Spleen (tissue), 11 donors: ENCODE results near the gene RPRD1A. TPM values are rescaled to one million over a fixed set of nuclear protein-coding genes. Genes with fewer than 3 reads are reported as not detected.
A peak's percentile ranks its signal among the peaks of the same experiment; 100 is the strongest.

Experiments
- DNase-seq: peaks from one replicate; pipeline ENCODE4 v3.0.0-alpha.2; 2020
- H3K27ac ChIP-seq, 8 donors: fragments of 200-600 bp; sonication (generic) in 7 of 8; 1 replicate in 4 of 8; 2 replicates in 4 of 8; pipeline versions ENCODE4 v1.5.0 to v1.8.0; 2016 to 2021; ENCODE audit warnings: inconsistent platforms in 4 of 8, mild to moderate bottlenecking in 4 of 8, moderate library complexity in 1 of 8
- H3K27me3 ChIP-seq, 7 donors: fragments of 200-600 bp; sonication (generic) in 6 of 7; replicated peaks in 1 of 7; 1 replicate in 4 of 7; 2 replicates in 3 of 7; pipeline versions ENCODE4 v1.5.0 to v1.8.0; 2016 to 2021; ENCODE audit warnings: inconsistent platforms in 3 of 7, mild to moderate bottlenecking in 1 of 7
- H3K36me3 ChIP-seq, 6 donors: fragments of 200-600 bp; sonication (generic) in 5 of 6; 1 replicate in 4 of 6; 2 replicates in 2 of 6; pipeline versions ENCODE4 v1.5.0 to v1.8.0; 2016 to 2021; ENCODE audit warnings: inconsistent platforms in 2 of 6
- H3K4me1 ChIP-seq, 6 donors: fragments of 200-600 bp; sonication (generic) in 5 of 6; 1 replicate in 3 of 6; 2 replicates in 3 of 6; pipeline versions ENCODE4 v1.5.0 to v1.8.0; 2016 to 2021; ENCODE audit warnings: inconsistent platforms in 3 of 6
- H3K4me3 ChIP-seq, 8 donors: fragments of 200-600 bp; sonication (generic) in 7 of 8; 1 replicate in 4 of 8; 2 replicates in 4 of 8; pipeline versions ENCODE4 v1.5.0 to v1.8.0; 2016 to 2021; ENCODE audit warnings: inconsistent platforms in 4 of 8, mild to moderate bottlenecking in 4 of 8, moderate library complexity in 2 of 8
- H3K9me3 ChIP-seq, 8 donors: fragments of 200-600 bp; sonication (generic) in 7 of 8; 1 replicate in 4 of 8; 2 replicates in 4 of 8; pipeline versions ENCODE4 v1.5.0 to v1.8.0; 2016 to 2021; ENCODE audit warnings: inconsistent platforms in 4 of 8
- POLR2A ChIP-seq, 3 donors: fragments of 450-650 bp; IDR thresholded peaks; one replicate each; pipeline ENCODE4 v1.5.1; 2017; ENCODE audit warnings: antibody characterized with exemption in 3 of 3, mild to moderate bottlenecking in 1 of 3
- POLR2AphosphoS5 ChIP-seq, 3 donors: sonication (generic); formaldehyde crosslinking; IDR thresholded peaks; one replicate each; pipeline ENCODE4 v1.5.1; 2017; ENCODE audit warnings: antibody characterized with exemption in 3 of 3
- WGBS, 5 donors: extraction: QIAGEN DNeasy Blood & Tissue Kit in 3 of 5; methylation state at CpG; one replicate each; pipeline versions ENCODE4 v1.1.5 to v1.1.7; 2013 to 2018; 5-methylcytosine and 5-hydroxymethylcytosine counted together
- intact Hi-C: fragments of 100-400 bp; cut with DNase I; formaldehyde crosslinking; loops from one replicate; pipeline ENCODE4 v1.15.0; 2023; ENCODE audit warnings: low total_unique reads
- polyA plus RNA-seq, 3 donors: library from polyadenylated mRNA; stranded (reverse); fragments of 200-250 nt; gene quantifications; one replicate each; pipeline ENCODE4 v1.2.1, GENCODE V29; 2013
- total RNA-seq, 7 donors: library from RNA; depleted of rRNA in 3 of 7; stranded (reverse); fragments of >200 nt in 3 of 7; fragmentation: NEBNext Ultra II Directional in 4 of 7; extraction: Animal tissue kit (Norgen Biotek cat#: 25700) in 4 of 7; gene quantifications; one replicate each; pipeline versions ENCODE4 v1.1.0 to v1.2.1, GENCODE V29; 2016 to 2021
- TF ChIP-seq, protein P1 (sequence below), 11 experiments: fragments of 200-600 bp in 7 of 11; fragments of 450-650 bp in 4 of 11; sonication (generic) in 4 of 11; IDR thresholded peaks in 8 of 11; conservative IDR thresholded peaks in 3 of 11; 1 replicate in 7 of 11; 2 replicates in 4 of 11; pipeline versions ENCODE4 v1.4.0 to v1.8.0; 2016 to 2021; ENCODE audit warnings: antibody characterized with exemption in 11 of 11, inconsistent platforms in 4 of 11, mild to moderate bottlenecking in 1 of 11
- donor health status: healthy with polysubstance abuse.
- donor health status: DM: no; HTN: no; CAD: no; lungs with moderate emphysema.
- donor health status: DM: no; HTN: no; CAD: no.
- donor health status: Bipolar disorder and iron deficiency.
- donor health status: healthy.
- donor health status: DM: no; HTN: no; CAD: no.
- donor health status: DM: yes; HTN: yes; CAD: no.

Gene RPRD1A
- total and polyA plus RNA-seq, 10 donors: 15.8 to 69.3 (median 47.1) TPM

DNA sequence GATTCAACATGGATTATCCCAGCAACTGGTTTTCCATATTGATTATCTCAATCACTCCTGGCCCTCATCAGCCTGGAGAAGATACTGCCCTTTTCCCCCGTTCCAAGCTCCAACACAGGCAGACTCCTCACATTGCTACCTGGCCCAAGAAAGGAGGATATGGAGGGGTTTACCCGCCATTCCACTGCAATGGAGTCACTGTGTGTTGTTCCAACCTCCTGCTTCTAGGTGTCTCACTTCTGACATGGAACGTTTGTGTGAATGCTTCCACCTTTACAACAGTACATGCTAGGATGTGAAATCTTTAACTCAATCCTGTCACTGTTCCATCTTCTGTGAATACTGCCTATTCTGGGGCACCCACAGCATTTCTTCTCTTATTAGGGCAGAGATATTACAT, 58.1 kb downstream of the RPRD1A start:
- WGBS, 5 donors: 87 to 91% (median 90%) methylated on average over 3 of the region's 3 CpGs
- DNase-seq: no peak

DNA sequence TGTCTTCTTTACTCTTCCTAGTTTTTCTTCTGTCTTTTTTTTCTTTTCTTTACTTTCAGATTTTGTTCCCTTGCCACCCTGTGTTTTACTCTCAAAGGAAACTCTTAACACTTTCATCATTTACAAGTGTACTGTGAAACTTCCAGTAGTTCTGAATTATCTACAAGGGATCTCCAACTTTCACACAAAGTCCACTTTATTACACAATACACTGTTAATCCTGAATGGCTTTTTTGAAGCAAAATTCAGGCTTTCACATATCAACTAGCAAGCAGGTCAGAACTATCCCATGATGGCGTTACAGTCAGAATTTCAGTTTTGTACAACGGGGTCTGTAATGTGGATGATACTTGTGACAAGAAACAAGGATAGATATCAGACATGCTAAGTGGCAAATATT, 60.4 kb downstream of the RPRD1A start:
- Histone ChIP-seq H3K27me3 (no peaks in the 10 kb centered on the region), H3K9me3 (no peaks in the 10 kb centered on the region), H3K4me1 (no peaks in the 10 kb centered on the region), H3K36me3 (no peaks in the 10 kb centered on the region), H3K4me3 (no peak overlapping the region), H3K27ac (no peak overlapping the region)
- intact Hi-C loops: no loop called here
- TF ChIP-seq, protein P1, sequence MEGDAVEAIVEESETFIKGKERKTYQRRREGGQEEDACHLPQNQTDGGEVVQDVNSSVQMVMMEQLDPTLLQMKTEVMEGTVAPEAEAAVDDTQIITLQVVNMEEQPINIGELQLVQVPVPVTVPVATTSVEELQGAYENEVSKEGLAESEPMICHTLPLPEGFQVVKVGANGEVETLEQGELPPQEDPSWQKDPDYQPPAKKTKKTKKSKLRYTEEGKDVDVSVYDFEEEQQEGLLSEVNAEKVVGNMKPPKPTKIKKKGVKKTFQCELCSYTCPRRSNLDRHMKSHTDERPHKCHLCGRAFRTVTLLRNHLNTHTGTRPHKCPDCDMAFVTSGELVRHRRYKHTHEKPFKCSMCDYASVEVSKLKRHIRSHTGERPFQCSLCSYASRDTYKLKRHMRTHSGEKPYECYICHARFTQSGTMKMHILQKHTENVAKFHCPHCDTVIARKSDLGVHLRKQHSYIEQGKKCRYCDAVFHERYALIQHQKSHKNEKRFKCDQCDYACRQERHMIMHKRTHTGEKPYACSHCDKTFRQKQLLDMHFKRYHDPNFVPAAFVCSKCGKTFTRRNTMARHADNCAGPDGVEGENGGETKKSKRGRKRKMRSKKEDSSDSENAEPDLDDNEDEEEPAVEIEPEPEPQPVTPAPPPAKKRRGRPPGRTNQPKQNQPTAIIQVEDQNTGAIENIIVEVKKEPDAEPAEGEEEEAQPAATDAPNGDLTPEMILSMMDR (IDR thresholded peaks at IDR 0.05 in 8 of 11, conservative IDR thresholded peaks at IDR 0.05 in 3 of 11): no peak
- TF ChIP-seq POLR2A (IDR thresholded peaks at IDR 0.05) (no peak), POLR2AphosphoS5 (IDR thresholded peaks at IDR 0.05) (no peak)
- 93 to 100% (median 96%) methylated on average over 2 of the region's 2 CpGs for WGBS, 5 donors
- DNase-seq: no peak

More for the DNA sequence above, 58.1 kb downstream of the RPRD1A start:
- Histone ChIP-seq H3K4me3 (no peak overlapping the region), H3K36me3 (no peaks in the 10 kb centered on the region), H3K4me1 (no peaks in the 10 kb centered on the region), H3K9me3 (no peaks in the 10 kb centered on the region), H3K27me3 (no peaks in the 10 kb centered on the region), H3K27ac (no peak overlapping the region)
- intact Hi-C loops: no loop called here
- TF ChIP-seq POLR2AphosphoS5 (IDR thresholded peaks at IDR 0.05) (no peak), POLR2A (IDR thresholded peaks at IDR 0.05) (no peak)
- TF ChIP-seq, protein P1 (IDR thresholded peaks at IDR 0.05 in 8 of 11, conservative IDR thresholded peaks at IDR 0.05 in 3 of 11): no peak

DNA sequence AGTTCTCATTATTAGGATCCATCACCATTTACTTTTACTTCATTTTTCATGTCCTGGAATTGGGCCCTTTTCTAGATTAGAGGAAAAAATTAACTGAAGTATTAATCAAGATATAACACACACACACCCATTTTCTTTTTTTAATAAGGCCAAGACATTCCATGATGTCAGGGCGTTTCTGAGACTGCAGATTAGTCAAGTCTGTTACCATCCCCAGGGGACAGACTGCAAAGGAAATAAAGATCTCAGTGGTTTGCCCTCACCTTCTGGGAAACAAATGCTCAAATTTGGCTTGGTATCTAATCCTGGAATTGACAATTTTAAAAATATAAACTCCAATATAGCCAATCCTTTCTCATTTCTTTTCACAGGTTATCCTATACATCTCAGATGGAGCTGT, 67.4 kb downstream of the RPRD1A start:
- TF ChIP-seq, protein P1 (IDR thresholded peaks at IDR 0.05 in 8 of 11, conservative IDR thresholded peaks at IDR 0.05 in 3 of 11): no peak
- TF ChIP-seq POLR2AphosphoS5 (IDR thresholded peaks at IDR 0.05): no peak
- no peak for TF ChIP-seq POLR2A (IDR thresholded peaks at IDR 0.05)
- DNase-seq: no peak
- Histone ChIP-seq H3K4me1 (peaks cover 0 to 10% (median 0%) of the 10 kb centered on the region in 6 donors), H3K9me3 (no peaks in the 10 kb centered on the region), H3K36me3 (no peaks in the 10 kb centered on the region), H3K27ac (no peak overlapping the region), H3K27me3 (no peaks in the 10 kb centered on the region), H3K4me3 (no peak overlapping the region)
- WGBS, 5 donors: 37 to 58% (median 46%) methylated on average over 1 of the region's 1 CpG
- intact Hi-C loops: no loop called here

DNA sequence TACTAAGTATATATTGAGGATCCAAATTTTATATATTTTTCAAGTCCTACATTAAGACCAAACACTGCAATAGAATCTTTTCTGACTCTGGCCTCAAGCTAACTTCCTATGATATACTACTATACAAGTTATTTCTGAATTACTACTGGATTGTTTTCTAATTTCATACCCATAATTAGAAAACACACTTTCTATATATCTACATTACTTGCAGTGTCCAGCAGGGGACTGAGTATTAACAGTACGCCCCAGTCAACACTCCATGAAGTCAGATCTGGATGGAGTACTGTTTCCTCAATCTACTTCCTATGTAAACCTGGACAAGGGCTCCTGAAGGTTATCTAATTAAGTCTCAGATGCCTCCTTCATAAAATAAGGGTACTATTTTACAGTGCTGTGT, 68.4 kb downstream of the RPRD1A start:
- H3K36me3 ChIP-seq: no peaks in the 10 kb centered on the region
- DNase-seq: no peak
- intact Hi-C loops: no loop called here
- no peaks in the 10 kb centered on the region for H3K9me3 ChIP-seq
- H3K27ac ChIP-seq: no peak overlapping the region
- peaks cover 0 to 10% (median 0%) of the 10 kb centered on the region in 6 donors for H3K4me1 ChIP-seq
- no peak overlapping the region for H3K4me3 ChIP-seq
- 71 to 90% (median 85%) methylated on average over 1 of the region's 1 CpG for WGBS, 5 donors
- TF ChIP-seq POLR2AphosphoS5 (IDR thresholded peaks at IDR 0.05): no peak
- no peak for TF ChIP-seq POLR2A (IDR thresholded peaks at IDR 0.05)
- TF ChIP-seq, protein P1 (IDR thresholded peaks at IDR 0.05 in 8 of 11, conservative IDR thresholded peaks at IDR 0.05 in 3 of 11): peak in 2 of 11 experiments; percentile 10 to 23
- H3K27me3 ChIP-seq: no peaks in the 10 kb centered on the region
